22Rv1 (cell line): Measurements from ENCODE around the gene NAA16.
A peak's percentile ranks its signal among the peaks of the same experiment; 100 is the strongest.
"Not testable (repeated sequence)": the region's sequence is repeated elsewhere in the genome, so short reads cannot be mapped to it uniquely, and the experiment has no call there.

ENCODE experiments used
- H3K27ac ChIP-seq: fragments of 450-650 bp; 2 replicates; pipeline ENCODE4 v1.5.1; 2017
- ZFX ChIP-seq: fragments of 450-650 bp; IDR thresholded peaks from 2 replicates; pipeline ENCODE4 v1.6.1; 2017; ENCODE audit warnings: antibody characterized with exemption, borderline replicate concordance
- TF ChIP-seq, protein P1 (sequence below): fragments of 450-650 bp; IDR thresholded peaks from 2 replicates; pipeline ENCODE4 v1.5.1; 2017; ENCODE audit warnings: mild to moderate bottlenecking

NAA16 gene

DNA sequence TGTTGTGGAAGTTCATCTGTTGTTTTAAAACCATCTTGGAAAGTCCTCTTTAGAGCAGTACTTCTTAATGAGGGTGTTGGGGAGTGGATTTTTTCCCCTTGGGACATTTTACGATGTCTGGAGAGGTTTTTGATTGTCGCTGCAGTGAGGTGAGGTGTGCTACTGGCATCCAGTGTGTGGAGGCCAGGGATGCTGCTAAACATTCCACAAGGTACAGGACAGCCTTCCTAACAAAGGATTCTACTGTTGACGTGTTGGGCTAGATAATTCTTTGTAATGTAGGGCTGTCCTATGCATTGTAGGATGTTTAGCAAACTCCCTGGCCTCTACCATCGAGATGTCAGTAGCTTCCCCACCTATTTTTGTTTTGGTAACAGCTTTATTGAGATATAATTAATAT, 33.3 kb downstream of the NAA16 start:
- TF ChIP-seq, protein P1, sequence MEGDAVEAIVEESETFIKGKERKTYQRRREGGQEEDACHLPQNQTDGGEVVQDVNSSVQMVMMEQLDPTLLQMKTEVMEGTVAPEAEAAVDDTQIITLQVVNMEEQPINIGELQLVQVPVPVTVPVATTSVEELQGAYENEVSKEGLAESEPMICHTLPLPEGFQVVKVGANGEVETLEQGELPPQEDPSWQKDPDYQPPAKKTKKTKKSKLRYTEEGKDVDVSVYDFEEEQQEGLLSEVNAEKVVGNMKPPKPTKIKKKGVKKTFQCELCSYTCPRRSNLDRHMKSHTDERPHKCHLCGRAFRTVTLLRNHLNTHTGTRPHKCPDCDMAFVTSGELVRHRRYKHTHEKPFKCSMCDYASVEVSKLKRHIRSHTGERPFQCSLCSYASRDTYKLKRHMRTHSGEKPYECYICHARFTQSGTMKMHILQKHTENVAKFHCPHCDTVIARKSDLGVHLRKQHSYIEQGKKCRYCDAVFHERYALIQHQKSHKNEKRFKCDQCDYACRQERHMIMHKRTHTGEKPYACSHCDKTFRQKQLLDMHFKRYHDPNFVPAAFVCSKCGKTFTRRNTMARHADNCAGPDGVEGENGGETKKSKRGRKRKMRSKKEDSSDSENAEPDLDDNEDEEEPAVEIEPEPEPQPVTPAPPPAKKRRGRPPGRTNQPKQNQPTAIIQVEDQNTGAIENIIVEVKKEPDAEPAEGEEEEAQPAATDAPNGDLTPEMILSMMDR = no peak
- TF ChIP-seq ZFX = no peak

DNA sequence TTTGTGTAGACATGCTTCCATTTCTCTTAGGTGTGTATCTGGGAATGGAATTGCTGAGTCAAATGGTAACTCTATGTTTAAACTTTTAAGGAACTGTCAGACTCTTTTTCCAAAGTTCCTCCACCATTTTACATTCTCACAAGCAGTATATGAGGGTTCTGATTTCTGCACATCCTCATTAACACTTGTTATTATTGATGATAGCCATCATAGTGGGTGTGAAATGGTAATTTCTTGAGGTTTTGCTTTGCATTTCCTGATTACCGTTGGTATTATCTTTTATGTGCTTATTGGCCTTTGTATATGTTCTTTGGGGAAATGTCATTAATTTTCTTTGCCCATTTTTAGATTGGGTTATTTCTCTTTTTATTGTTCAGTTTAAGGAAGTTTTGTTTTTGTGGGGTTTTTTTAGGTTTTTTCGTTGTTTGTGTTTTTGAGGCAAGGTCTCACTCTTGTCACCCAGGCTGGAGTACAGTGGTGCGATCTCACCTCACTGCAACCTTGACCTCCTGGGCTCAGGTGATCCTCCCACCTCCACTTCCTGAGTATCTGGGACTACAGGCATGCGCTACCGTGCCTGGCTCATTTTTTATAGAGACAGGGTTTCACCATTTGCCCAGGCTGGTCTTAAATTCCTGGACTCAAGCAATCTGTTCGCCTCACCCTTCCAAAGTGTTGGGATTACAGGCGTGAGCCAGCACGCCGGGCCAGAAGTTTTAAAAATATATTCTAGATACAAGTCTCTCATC, 34.3 kb downstream of the NAA16 start:
- TF ChIP-seq, protein P1 = no peak
- no peak for TF ChIP-seq ZFX
- no peak overlapping the region for H3K27ac ChIP-seq

More for the DNA sequence above, 33.3 kb downstream of the NAA16 start:
- H3K27ac ChIP-seq = no peak overlapping the region

DNA sequence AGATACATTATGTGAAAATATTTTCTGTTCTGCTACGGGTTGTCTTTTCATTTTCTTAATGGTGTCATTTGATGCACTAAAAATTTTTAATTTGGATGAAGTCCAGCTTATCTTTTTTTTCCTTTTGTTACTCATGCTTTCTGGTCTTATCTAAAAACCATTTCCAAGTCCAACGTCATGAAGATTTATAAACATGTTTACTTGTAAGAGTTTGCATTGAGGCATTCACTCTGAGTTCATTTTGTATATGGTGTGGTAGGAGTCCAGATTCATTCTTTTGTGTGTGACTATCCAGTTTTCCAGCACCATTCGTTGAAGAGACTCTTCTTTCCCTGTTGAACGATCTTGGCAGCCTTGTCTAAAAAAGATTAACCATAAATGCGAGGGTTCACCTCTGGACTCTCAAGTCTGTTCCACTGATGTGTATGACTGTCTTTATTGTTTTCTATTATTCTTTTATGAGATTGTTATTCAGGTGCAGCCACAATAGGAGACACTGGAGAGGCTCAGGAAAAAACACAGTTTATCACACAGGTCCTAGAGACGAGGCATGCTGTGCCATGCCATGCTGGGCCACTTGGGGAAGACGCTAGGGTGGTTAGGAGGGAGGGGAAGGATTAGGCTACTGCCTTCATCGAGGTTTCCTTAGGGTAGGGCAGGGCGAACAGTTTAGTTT, 35.0 kb downstream of the NAA16 start:
- TF ChIP-seq, protein P1 = no peak
- no peak for TF ChIP-seq ZFX
- H3K27ac ChIP-seq = no peak overlapping the region

DNA sequence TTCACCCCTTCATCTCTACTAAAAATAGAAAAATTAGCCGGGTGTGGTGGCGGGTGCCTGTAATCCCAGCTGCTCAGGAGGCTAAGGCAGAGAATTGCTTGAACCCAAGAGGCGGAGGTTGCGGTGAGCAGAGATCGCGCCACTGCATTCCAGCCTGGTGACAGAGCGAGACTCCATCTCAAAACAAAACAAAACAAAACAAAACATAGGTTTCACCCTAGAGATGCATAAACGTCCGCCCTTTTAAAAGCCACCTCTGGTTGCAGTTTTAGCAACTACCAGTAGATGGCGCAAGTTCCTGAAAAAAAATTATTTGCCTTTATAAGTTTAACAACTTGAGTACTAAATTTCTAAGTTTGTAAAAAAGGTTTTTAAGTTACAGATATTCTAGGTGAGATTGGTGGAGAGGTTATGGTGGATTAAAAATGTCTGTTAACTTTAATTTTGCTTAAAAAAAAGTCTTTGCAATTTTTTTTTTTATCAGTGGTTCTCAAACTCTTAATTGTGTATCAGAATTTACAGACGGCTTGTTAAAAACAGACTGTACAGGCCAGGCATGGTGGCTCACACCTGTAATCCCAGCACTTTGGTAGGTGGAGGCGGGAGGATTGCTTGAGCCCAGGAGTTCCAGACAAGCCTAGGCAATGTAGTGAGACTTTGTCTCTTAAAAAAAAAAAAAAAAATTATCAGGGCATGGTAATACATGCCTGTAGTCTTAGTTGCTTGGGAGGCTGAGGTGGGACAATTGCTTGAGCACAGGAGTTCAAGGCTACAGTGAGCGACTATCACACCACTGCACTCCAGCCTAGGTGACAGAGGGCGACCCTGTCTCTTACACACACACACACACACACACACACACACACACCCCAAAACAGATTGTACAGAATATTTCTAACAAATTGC, 42.1 kb downstream of the NAA16 start:
- no peak overlapping the region for H3K27ac ChIP-seq
- TF ChIP-seq ZFX = no peak
- TF ChIP-seq, protein P1 = peak; percentile 88

DNA sequence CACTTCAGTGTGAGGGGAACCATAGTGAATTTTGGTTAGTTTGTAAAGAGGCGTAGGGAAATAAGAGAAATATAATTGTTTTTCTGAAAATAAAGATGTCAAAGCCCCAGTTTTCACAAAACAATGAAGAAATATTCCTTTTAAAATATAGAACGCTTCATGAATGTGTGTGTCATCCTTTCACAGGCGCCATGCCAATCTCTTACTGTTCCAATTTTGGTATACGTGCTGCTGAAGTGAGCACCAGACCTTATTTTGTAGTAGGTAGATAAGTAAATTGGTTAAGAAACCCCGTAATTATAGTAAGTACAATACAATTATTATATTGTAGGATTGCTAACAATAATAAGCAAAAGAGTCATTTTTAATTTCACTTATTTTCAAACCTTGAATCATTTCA, 43.3 kb downstream of the NAA16 start:
- TF ChIP-seq, protein P1 = no peak
- no peak for TF ChIP-seq ZFX
- H3K27ac ChIP-seq = no peak overlapping the region

DNA sequence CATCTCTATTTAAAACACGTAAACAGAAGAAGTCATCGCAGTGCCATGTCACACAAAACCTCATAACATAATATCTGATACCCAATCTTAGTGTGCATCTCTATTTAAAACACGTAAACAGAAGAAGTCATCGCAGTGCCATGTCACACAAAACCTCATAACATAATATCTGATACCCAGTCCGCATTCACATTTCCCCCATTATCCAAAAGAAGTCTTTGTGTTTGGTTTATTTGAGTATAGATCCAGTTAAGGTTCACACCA, 45.2 kb downstream of the NAA16 start:
- H3K27ac ChIP-seq = not testable (repeated sequence)

DNA sequence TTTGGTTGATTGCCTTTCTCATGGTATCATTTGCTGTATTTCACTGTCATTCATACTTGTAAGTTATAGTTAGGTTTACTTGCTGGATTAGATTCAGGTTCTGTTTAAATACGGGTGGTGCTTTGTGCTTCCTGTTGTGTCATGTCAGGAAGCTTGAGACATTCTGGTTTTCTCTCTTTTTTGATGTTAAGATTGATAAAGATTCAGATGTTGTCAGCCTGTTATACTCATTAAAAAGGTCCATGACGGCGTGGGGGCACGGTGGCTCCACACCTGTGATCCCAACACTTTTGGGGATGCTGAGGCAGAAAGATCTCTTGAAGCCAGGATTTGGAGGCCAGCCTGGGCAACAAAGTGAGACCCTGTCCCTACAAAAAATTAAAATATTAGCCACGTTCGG, 45.7 kb downstream of the NAA16 start:
- no peak overlapping the region for H3K27ac ChIP-seq
- no peak for TF ChIP-seq ZFX
- TF ChIP-seq, protein P1 = no peak
